CD4-positive, alpha-beta T cell treated with Interleukin-6 at 100 ng/mL for 8 hours (primary cell): Measurements from ENCODE around the gene SPAST.
"Not testable (repeated sequence)": the region's sequence is repeated elsewhere in the genome, so short reads cannot be mapped to it uniquely, and the experiment has no call there.

ENCODE experiments used
- DNase-seq: peaks from one replicate; pipeline ENCODE4 v3.0.0-alpha.2; 2020; ENCODE audit warnings: mixed read lengths, low spot score

Gene SPAST

DNA sequence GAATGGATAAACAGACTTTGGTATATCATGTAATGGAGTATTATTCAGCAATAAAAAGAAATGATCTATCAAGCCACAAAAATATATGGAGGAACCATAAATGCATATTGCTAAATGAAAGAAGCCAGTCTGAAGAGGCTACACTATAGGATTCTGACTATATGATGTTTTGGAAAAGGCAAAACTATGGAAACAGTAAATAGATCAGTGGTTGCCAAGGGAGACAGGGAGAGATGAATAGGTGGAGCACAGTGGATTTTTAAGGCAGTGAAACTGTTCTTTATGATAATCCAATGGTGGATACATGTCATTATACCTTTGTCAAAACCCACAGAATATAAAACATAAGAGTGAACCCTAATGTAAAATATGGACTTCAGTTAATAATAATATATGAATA is 61.3 kb downstream of the SPAST start:
- DNase-seq = no peak

- DNase-seq = no peak
Measured at GRCh38 chr2:32128636-32129035, 65.3 kb downstream of the SPAST start.

DNA sequence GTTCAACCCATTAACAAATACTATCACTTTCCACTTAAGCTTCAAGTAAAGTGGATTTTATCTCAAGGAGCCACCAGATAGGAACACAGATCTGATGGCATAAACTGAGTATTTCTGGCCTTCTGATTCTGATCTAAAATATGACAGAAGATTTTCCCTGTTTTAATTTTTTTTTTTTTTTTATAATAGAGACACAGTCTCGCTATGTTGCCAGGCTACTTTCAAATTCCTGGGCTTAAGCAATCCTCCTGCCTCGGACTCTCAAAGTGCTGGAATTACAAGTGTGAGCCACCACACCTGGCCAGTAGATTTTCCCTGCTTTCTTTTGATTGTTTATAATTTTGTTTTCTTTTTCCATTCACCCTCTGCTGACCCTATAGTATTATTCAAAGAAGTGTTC is 65.7 kb downstream of the SPAST start:
- no peak for DNase-seq

GRCh38 chr2:32135409-32135808 is 72.1 kb downstream of the SPAST start:
- peak; percentile 1 for DNase-seq

- DNase-seq = no peak
Measured at GRCh38 chr2:32136097-32136496, 72.7 kb downstream of the SPAST start.

DNA sequence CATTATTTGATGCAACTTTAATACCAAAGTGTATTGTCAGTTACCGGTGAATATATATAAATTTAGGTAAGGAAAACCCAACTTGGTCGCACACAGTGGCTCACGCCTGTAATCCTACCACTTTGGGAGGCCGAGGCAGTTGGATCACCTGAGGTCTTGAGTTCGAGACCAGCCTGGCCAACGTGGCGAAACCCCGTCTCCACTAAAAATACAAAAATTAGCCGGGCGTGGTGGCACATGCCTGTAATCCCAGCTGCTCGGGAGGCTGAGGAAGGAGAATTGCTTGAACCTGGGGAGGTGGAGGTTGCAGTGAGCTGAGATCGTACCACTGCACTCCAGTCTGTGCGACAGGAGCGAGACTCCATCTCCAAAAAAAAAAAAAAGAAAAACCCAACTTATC is 88.2 kb downstream of the SPAST start:
- not testable (repeated sequence) for DNase-seq

- DNase-seq = no peak
Measured at GRCh38 chr2:32159678-32160077, 96.3 kb downstream of the SPAST start.

DNA sequence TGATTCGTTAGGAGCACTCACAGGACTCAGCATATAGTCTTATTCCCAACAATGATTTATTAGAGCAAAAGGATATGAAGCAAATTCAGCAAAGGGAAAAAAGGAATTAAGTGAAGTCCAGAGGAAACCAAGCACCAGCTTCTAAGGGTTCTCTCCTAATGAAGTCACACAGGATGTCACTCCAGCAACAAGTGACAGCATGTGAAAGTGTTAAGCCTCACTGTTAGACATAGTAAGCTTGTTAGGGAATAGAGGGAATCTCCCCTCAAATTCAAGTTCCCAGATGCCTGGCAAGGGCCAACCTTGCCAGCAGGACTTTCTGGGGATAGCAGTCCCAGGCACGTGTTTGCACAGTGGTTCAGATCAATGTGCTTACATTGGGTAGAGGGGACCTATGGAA is 97.9 kb downstream of the SPAST start:
- DNase-seq = no peak

- DNase-seq = not testable (repeated sequence)
Measured at GRCh38 chr2:32164254-32164653, 100.9 kb downstream of the SPAST start.

DNA sequence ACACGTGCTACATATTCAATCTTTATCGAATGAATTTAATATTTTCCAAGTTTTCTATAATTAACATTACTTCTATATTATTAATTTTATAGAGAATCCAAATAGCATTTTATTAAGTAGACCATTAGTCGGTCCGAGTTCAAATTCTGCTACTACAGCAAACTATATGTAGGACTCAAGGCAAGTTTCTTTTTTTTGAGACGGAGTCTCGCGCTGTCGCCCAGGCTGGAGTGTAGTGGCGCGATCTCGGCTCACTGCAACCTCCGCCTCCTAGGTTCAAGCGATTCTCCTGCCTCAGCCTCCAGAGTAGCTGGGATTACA is 101.6 kb downstream of the SPAST start:
- not testable (repeated sequence) for DNase-seq

DNA sequence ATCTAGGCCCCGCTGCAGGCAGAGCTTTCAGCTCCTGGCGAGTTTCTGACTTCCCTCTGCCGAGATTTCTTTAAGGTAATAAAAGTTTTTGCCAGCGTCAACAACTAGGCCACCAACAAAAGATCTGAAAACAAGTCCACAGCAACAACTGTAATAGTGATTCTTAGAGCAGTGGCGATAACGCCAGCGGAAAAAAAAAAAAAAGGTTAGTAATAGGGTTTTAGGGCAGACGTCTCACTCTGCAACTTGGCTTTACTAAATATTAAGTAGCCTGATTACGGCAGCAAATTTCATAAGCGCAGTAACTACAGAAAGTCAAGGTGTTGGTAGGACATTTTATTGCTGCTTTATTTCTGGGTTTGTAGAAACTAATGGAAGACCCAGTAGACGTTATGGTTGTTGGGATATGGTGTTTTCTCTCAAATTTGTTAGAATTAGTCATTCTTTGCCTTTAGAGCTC is 102.8 kb downstream of the SPAST start:
- DNase-seq = no peak

GRCh38 chr2:32168513-32168912 is 105.2 kb downstream of the SPAST start:
- no peak for DNase-seq

GRCh38 chr2:32172870-32173269 is 109.5 kb downstream of the SPAST start:
- DNase-seq = no peak

DNA sequence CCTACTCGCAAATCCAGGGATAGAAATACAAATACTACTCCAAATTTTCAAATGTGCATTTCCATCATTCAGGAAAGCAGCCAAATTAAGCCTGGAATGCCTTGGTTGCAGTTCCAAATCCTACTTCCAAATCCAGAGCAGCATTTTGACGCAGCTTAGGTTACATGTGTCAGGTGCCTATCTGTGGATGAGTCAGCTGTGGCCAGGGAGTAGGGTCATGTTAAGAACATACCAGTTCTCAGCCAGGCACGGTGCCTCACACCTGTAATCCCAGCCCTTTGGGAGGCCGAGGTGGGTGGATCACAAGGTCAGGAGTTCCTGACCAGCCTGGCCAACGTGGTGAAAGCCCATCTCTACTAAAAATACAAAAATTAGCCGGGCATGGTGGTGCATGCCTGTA is 119.3 kb downstream of the SPAST start:
- DNase-seq = no peak

GRCh38 chr2:32189011-32189410 is 125.7 kb downstream of the SPAST start:
- DNase-seq = no peak

- no peak for DNase-seq
Measured at GRCh38 chr2:32192418-32192817, 129.1 kb downstream of the SPAST start.

- DNase-seq = no peak
Measured at GRCh38 chr2:32200814-32201213, 137.5 kb downstream of the SPAST start.

DNA sequence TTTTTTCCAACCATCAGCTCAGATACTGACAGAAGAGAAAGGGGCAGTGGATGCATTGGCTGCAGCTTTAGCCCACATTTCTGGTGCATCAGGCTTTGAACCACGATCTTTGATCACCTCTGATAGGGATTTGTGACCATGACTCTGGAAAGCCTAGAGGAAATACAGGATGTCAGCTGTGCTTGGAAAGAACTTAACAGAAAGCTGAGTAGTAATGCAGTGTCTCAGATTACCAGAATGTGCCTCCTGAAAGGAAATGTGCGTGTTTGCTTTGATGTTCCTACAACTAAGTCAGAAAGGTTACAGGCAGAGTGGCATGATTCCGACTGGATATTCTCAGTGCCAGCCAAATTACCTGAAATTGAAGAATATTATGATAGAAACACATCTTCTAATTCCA is 140.1 kb downstream of the SPAST start:
- DNase-seq = not testable (repeated sequence)
